ENCODE results near the gene SPIRE1.

Gene SPIRE1

GRCh38 chr18:12443551-12443950, 214.4 kb downstream of the SPIRE1 start:
- no peak for ATAC-seq
- TF ChIP-seq BACH2 (CRISPR knock-in tag; IDR thresholded peaks at IDR 0.05; ENCODE audit: borderline replicate concordance) (no peak), RARB (CRISPR knock-in tag; IDR thresholded peaks at IDR 0.05) (no peak), ZC3H10 (CRISPR knock-in tag; IDR thresholded peaks at IDR 0.05) (no peak), ZNF565 (CRISPR knock-in tag; conservative IDR thresholded peaks at IDR 0.05; ENCODE audit: low read depth) (no peak), SNAI2 (CRISPR knock-in tag; IDR thresholded peaks at IDR 0.05) (no peak), POU6F1 (CRISPR knock-in tag; IDR thresholded peaks at IDR 0.05; ENCODE audit: borderline replicate concordance, low read depth) (no peak), CREB5 (CRISPR knock-in tag; IDR thresholded peaks at IDR 0.05; ENCODE audit: low read depth) (no peak)

- TF ChIP-seq ZFP3 (CRISPR knock-in tag; IDR thresholded peaks at IDR 0.05) (no peak), SNAI2 (CRISPR knock-in tag; IDR thresholded peaks at IDR 0.05) (no peak), TCF4 (CRISPR knock-in tag; IDR thresholded peaks at IDR 0.05; ENCODE audit: borderline replicate concordance) (no peak), TSHZ2 (CRISPR knock-in tag; IDR thresholded peaks at IDR 0.05) (no peak), ISL1 (CRISPR knock-in tag; IDR thresholded peaks at IDR 0.05) (no peak), ZFP30 (CRISPR knock-in tag; IDR thresholded peaks at IDR 0.05) (no peak), CREB5 (CRISPR knock-in tag; IDR thresholded peaks at IDR 0.05; ENCODE audit: low read depth) (no peak), PPARA (CRISPR knock-in tag; IDR thresholded peaks at IDR 0.05; ENCODE audit: borderline replicate concordance) (no peak), RARB (CRISPR knock-in tag; IDR thresholded peaks at IDR 0.05) (no peak), ESRRG (CRISPR knock-in tag; IDR thresholded peaks at IDR 0.05) (no peak), TOX (CRISPR knock-in tag; IDR thresholded peaks at IDR 0.05; ENCODE audit: borderline replicate concordance) (no peak), POU6F1 (CRISPR knock-in tag; IDR thresholded peaks at IDR 0.05; ENCODE audit: borderline replicate concordance, low read depth) (no peak), PATZ1 (CRISPR knock-in tag; IDR thresholded peaks at IDR 0.05; ENCODE audit: borderline replicate concordance) (no peak), ARNTL (CRISPR knock-in tag; IDR thresholded peaks at IDR 0.05; ENCODE audit: borderline replicate concordance, low read depth) (no peak), CSRNP3 (CRISPR knock-in tag; IDR thresholded peaks at IDR 0.05) (no peak), OSR1 (CRISPR knock-in tag; IDR thresholded peaks at IDR 0.05) (no peak), ZNF70 (CRISPR knock-in tag; IDR thresholded peaks at IDR 0.05) (no peak), BACH2 (CRISPR knock-in tag; IDR thresholded peaks at IDR 0.05; ENCODE audit: borderline replicate concordance) (no peak), ZC3H10 (CRISPR knock-in tag; IDR thresholded peaks at IDR 0.05) (no peak)
These were observed 215.0 kb downstream of the SPIRE1 start for GRCh38 chr18:12442946-12443345.

More at GRCh38 chr18:12442946-12443345, 215.0 kb downstream of the SPIRE1 start:
- ATAC-seq = no peak
